COR-L47 (cell line): ENCODE results near the gene HTRA3.

Experiments
- DNase-seq: peaks from one replicate; lab custom pipeline; 2025; lab: John Stamatoyannopoulos, UW

The HTRA3 gene

DNA sequence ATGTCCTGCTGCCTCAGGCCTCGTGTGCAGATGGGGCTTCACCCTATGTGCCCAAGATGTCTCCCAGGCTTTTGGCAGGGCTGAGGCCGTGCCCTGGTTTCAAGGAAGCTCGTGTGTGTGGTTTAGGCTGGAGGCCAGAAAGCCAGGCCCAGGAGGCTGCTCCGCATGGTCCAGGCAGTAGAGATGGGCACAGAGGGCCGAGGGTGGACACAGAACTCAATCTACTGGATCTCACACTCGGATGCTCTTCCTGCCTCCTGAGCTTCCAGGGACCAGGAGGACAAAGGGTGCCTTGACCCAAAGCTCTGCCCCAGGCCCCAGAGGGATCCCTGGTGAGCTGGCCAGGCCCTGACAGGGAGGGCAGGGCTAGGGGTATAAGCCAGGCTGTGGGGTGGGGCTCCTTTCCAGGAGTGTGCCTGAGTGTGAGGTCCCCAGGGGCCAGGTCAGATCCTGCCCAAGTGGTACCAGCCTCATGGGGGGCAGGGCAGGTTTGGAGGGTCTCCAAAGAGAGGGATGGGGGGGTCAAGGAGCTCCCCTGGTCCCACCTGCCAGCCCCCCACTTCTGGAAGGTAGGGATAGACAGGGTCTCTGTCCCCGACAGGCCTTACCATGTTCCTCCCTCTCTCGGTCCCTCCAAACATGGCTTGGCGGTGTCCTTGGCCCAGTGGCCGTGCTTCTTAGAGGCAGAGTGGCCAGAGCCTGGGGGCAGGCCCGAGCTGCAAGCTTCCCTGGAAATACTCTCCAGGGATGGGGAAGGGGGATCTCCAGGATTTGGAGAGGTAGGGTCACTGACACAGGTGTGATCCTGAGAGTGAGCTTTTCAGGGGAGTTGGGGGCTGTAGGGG, 23.8 kb downstream of the HTRA3 start:
- no peak for DNase-seq

DNA sequence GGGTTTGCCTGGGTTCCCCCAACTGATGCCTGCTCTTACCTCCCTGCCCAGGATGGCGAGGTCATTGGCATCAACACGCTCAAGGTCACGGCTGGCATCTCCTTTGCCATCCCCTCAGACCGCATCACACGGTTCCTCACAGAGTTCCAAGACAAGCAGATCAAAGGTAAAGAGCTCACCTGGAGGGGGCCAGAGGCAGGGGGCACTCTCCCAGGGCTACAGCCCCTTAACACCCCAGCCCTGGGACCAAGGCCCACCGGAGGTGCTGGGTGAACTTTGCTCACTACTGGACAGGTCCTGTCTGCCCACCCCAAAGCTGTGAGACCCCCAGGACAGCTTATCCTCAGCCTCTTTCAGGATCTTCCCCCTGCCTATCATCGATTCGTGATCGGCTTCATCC, 24.5 kb downstream of the HTRA3 start:
- no peak for DNase-seq

DNA sequence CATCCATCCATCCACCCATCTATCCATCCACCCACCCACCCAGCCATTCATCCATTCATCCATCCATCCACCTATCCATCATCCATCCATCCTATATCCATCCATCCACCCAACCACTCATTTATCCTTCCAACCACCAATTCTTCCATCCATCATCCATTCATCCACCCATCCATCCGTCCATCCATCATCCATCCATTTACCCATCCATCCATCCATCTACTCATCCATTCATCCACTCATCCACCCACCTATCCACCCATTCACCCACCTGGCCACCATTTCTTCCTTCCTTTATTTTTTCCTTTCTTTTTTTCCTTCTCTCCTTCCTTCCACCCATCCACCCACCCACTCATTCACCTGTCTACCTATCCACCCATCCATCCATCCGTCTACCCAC, 25.2 kb downstream of the HTRA3 start:
- no peak for DNase-seq

DNA sequence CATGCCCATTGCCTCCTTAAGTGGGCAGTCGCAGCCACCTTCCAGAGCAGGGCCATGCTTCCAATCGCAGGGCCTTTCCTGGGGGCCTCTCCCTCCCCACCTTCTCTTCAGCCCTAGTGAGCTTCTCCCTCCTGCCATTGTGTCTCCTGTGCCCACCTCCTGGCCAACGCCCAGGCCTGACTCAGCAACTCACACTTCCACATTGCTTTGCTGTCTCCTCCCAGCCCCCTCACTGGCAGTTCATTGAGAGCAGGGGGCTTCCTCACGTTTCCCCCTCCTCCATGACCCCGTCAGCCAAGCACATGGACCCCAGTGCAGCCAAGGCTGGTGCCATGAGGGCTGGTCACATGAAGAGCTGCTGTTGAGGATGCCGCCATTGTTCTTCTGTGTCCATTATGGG, 25.9 kb downstream of the HTRA3 start:
- DNase-seq, result no peak

DNA sequence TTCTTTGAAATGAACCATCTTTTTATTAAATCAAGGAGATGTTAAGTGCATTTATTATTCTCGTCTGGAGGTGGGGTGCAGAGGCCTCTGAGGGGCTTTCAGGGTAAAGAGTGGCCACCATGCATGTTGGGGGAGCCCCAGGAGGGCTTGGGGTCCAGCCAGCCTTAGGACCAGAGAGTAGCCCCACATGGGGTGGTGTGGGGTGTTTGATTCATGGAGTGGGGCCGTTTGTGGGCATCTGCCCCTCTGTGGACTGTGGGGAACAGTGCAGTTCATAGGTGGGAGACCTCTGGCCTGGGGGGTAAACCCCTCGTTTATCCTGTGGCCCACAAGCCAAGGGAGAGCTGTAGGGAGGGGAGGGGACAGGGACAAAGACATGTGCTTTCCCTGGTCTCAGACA, 26.9 kb downstream of the HTRA3 start:
- no peak for DNase-seq

DNA sequence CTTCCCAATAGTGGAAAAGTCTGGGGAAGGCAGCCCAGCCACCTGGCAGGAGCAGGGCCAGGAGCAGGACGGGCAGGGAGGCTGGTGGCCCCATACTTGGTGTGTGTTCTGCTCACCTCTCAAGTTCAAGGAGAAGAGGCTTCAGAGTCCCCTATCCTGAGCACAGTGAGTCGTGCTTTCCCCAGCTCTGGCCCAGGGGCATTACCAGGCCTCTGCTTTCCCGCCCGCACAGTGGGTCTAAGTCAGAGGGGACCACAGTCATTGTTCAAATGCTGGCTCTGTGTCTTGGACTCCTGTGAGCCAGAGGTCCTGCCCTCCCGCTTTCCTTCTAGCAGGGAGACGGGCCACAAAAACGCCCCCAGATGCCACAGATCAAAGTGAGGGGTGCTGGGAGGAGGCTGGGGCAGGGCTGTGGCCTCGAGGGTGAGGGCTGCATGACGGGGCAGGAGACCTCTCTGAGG, 27.6 kb downstream of the HTRA3 start:
- no peak for DNase-seq

DNA sequence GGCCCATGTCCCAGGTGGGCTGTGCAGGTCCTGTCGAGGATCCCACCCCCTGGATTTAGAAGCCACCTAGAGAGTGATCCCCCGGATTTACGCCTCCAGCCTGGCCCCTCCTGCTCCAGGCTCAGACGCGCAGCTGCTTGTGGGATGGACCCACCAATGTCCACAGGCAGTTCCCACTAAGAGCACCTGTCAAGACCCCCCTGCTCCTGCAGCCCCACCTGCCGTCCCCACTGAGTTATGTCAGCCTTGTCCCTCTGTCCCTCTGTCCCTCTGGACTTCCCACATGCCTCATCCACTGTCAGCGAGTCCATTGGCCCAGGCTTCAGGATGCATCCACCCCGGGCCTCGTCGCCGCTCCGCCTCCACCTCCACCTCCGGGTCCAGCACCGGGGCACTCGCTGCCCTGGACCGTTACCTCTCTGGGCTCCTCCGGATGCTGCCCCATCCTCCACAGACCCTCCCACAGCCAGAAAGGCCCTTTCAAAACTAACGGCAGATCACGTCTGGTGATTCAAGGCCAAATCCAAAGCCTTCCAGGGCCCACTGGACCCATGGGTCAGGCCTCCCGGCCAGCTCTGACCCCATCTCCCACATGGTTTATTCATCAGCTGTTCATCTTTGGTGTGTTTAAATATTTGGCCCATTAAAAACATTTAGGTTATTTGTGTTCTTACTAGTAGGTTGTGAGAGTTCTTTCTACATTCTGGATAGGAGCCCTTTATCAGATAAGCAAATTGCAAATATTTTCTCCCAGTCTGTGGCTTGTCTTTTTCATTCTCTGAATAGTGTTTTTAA, 28.3 kb downstream of the HTRA3 start:
- DNase-seq, result no peak

DNA sequence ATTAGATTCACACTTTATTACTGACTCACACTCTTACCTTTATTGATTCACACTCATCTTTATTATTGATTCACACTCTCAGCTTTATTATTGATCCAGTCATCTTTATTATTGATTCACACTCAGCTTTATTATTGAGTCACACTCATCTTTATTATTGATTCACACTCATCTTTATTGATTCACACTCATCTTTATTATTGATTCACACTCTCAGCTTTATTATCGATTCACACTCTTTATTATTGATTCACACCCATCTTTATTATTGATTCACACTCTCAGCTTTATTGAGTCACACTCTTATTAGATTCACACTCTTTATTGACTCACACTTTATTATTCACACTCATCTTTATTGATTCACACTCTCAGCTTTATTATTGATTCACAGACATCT, 31.3 kb downstream of the HTRA3 start:
- no peak for DNase-seq

DNA sequence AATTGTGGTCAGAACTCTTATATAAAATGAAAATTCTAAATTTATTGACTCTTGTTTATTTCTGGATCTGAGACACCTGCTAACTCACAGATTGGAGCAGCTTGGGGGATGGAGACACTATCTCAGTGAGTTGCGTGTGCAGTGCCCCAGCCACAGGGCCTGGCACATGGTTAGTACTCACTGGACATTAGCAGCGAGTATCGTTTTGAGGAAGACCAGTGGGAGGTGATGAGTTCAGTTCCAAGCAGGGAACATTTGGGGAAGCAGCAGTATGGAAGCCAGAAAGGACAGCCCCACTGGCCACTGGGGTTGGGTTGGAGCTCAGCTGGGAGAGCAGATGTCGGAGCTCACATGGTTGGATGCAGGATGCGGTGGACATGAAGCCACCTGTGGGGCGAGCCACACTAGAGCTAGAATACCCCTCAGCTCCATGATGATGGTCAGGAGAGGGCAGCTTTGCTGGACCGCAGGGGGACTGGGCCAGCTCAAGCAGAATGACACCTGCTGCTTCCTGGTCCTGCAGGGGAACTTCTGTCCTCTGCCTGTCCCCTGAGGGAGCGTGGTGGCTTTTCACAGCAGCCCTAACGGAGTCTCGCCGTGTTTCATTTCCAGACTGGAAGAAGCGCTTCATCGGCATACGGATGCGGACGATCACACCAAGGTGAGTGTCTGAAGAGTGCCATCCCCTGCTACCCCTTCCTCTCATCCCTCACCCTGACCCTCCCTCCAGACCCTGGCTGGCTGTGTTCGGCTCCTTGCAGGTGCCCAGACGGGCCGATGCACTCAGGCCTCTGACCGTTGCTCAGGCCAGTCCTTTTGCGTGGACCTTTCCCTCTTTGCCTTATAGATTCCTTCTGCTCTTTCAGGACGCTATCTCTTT, 32.5 kb downstream of the HTRA3 start:
- no peak for DNase-seq

DNA sequence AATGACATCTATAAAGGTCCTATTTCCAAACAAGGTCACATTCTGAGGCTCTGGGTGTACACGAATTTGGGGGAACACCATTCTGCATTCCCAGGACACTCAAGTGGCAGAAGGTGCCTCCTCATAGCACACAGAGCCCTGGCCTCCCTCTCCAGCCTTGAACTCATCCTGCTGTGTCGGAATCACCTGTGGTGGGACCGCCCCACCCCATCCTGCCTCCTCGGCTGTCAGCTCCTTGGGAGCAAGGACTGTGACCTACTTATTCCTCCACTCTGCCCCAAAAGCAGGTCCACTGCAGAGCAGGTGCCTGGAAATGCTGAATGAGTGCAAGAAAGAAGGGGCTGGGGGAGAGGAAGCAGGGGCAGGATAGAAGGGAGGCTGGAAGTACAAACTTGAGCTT, 33.5 kb downstream of the HTRA3 start:
- no peak for DNase-seq

DNA sequence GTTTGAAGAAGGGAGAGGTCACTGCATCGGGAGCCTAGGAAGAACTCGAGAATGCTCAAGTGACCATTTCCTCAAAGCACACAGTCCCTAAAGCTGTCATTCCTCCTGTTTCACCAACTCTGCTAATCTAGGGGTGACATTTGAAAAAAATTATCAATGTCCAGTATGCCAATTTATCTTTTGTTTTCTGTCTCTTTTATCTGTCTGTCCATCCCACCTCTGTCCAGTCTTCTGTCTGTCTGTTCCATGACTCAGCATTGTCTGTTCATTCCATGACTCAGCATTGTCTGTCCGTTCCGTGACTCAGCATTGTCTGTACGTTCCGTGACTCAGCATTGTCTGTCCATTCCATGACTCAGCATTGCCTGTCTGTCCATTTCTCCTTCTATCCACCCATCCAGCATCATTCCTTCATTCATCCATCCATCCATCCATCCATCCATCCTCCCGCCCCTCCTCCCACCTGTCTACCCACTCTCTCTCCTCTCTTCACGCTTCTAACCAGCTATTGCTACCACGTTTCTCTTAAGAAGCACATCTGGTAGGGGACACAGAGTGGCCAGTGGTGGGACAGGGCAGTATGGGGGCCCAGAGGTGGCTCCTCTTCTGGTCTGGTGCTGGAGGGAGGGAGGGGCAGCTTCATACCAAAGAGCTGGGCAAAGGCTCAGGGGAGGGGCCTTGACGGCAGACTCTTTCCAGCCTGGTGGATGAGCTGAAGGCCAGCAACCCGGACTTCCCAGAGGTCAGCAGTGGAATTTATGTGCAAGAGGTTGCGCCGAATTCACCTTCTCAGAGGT, 34.1 kb downstream of the HTRA3 start:
- no peak for DNase-seq

DNA sequence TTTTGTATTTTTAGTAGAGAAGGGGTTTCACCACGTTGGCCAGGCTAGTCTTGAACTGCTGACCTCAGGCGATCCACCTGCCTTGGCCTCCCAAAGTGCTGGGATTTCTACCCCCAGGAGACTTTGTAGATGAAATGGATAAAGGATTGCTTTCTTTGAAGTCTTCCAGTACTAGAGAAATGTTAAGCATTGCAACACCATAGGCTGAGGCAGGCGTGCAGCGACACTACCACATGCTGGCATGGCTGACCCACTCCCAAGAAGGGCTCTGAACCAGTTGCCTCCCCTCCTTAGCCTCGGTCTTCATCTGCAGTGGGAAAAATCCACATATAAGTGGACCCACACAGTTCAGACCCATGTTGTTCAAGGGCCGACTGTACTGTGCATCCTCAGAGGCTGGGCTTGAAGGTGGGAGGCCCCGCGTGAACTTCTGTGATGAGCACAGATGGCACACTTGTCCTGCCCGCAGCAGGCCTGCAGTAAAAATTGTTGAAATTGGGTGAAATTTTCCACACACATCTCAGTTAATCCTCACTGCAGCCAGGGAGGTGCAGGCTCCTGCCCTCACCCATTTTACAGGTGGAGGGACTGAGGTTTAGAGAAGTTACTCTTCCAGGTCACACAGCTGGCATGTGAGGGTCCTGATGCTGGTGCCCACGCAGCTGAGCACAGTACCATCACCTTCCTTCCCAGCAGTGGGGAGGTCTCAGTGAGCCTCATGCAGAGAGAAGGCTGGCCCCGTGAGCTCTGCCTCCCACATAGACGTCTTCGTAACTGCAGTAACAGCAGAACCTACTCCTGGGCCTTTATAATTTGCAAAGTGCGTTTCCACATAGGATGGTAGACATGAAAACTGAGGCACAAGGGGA, 35.5 kb downstream of the HTRA3 start:
- no peak for DNase-seq

DNA sequence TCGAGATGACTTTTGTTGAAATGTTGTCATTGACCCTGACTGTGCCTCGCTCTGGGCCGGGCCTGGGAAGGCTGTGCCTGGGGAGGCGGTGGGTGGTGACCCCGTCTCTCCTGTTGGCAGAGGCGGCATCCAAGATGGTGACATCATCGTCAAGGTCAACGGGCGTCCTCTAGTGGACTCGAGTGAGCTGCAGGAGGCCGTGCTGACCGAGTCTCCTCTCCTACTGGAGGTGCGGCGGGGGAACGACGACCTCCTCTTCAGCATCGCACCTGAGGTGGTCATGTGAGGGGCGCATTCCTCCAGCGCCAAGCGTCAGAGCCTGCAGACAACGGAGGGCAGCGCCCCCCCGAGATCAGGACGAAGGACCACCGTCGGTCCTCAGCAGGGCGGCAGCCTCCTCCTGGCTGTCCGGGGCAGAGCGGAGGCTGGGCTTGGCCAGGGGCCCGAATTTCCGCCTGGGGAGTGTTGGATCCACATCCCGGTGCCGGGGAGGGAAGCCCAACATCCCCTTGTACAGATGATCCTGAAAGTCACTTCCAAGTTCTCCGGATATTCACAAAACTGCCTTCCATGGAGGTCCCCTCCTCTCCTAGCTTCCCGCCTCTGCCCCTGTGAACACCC, 36.4 kb downstream of the HTRA3 start:
- DNase-seq, result no peak

DNA sequence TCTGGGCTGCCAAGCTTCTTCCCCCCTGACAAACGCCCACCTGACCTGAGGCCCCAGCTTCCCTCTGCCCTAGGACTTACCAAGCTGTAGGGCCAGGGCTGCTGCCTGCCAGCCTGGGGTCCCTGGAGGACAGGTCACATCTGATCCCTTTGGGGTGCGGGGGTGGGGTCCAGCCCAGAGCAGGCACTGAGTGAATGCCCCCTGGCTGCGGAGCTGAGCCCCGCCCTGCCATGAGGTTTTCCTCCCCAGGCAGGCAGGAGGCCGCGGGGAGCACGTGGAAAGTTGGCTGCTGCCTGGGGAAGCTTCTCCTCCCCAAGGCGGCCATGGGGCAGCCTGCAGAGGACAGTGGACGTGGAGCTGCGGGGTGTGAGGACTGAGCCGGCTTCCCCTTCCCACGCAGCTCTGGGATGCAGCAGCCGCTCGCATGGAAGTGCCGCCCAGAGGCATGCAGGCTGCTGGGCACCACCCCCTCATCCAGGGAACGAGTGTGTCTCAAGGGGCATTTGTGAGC, 37.0 kb downstream of the HTRA3 start:
- DNase-seq, result no peak

DNA sequence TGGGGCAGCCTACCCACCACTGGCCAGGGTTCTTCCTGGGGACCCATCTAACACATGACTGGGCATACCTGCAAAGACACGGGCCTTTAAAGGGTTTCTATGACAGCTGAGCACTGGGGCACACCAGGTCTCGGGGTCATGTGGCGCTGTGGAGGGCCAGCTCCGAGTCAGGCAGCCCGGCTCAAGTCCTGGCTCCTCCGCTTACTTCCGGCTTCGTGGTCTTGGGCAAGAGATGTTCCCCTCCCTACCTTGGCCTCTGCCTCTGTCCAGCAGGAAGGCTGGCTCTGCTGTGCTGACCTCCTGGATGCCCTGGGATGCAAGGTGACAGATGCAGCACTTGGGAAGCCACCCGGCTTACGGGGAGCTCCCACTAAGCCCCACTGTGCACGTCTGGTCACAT, 37.6 kb downstream of the HTRA3 start:
- DNase-seq, result no peak

DNA sequence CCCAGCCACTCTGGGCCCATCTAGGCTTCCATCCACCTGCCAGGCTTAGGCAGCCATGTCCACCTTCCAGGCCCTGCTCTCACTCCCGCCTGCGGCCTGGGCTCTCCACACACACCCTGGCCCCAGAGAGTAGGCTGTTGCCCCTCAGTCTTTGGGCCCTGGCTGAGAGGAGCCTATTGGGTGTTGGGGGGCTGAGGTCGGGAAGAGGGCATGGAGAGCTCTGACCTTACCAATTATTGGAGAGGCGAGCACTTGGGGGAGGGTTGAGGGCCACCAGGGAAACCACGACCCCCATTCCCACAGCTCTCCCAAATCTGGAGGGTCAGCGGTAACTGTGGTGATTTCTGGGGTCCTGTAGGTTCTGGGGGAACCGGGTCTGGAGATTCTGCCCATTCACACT, 38.2 kb downstream of the HTRA3 start:
- DNase-seq, result no peak

DNA sequence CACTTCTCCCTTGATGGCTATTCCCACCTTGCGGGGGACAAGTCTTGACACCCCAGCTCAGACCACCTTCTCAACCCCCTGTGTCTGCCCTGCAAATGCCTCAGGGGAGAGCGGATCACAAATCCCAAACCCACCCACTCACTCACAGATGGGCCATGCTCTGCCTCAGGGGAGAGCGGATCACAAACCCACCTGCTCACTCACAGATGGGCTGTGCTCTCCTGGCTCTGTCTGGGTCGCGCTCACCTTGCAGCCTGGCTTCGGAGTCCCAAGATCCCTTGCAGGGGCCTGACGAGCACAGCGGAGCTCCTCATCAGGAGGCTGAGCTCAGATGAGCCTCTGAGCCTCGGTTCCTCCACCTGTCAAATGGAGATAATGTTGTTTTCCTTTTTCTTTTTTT, 38.6 kb downstream of the HTRA3 start:
- DNase-seq, result no peak

DNA sequence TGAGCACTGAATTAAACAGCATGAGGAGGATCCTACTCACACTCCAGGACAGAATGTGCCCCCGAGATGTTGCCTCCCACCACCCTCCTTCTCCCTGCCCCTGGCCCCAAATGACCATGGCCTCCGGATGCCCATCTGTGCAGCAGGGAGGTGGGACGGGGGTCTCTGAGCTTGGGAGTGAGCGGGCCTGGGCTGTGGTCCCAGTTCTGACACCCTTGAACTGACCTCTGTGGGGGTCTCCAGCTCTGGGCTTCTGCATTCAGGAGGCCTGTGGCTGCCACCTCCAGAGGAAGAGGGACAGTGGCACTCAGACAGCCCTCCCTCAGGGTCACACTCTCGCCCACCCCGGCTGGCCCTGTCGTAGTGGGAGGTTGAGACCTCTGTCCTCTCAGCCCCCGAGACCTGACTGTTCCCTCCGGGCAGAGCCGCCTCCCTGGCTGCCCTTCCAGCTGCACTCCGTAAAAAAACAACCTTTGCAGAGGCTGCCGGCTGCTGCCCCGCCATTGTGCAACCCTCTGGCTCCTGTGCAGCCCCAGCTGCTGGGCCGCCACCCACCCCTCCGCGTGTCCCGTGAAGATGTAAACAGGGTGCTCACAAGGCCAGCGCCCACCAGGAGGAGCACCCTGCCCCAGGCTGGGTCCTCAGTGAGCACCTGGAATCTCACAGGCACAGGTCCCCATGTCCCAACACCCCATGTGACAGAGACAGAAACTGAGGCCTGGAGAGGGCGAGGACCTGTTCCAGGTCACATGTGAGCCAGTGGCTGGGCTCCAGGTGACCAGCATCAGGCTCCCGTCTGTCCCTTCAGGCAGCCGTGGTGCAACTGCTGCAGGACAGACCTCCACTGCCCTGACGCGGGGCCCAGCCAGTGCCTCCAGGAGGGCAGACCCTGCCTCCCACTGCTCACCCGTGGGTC, 39.6 kb downstream of the HTRA3 start:
- no peak for DNase-seq

DNA sequence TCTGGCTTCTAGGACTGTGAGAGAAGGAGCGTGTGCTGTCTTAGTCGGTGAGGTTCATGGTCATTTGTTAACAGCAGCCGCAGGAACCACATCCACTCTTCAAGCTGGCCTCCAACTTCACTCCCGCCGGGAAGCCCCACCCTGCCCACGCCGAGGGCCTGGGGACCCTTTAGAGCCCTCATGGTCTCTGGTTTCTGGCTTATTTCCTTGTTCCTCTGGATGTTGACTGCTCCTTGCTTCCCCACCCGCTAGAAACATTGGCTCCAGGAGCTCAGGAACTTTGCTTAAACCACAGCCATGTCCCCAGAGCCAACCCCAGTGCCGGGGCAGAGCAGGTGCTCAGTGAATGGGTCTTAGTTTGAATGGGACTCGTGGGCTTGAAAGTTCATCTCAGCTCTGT, 40.8 kb downstream of the HTRA3 start:
- no peak for DNase-seq
